BJ (cell line): Measurements from ENCODE around the gene GASK1B. TPM values are rescaled to one million over a fixed set of nuclear protein-coding genes. Genes with fewer than 3 reads are reported as not detected.

ENCODE experiments used
- CTCF ChIA-PET: fragments of 350-600 bp; formaldehyde crosslinking; extraction: SDS; loops from one replicate; lab custom pipeline; 2021; ENCODE audit warnings: antibody characterized with exemption, inconsistent platforms; lab: Yijun Ruan, JAX
- POLR2A ChIA-PET: fragments of 300-600 bp; sonication (Branson Sonifier 250); formaldehyde crosslinking; extraction: SDS; loops from one replicate; lab custom pipeline; 2021; ENCODE audit warnings: antibody characterized with exemption; lab: Charles Lee
- DNase-seq: peaks from one replicate; pipeline ENCODE4 v3.0.0-alpha.2; 2011; ENCODE audit warnings: low read depth
- H3K27me3 ChIP-seq: 2 replicates; pipeline ENCODE4 v1.6.0; 2011; ENCODE audit warnings: low read length; ENCODE audit not compliant: control insufficient read depth, insufficient read depth
- H3K36me3 ChIP-seq: 2 replicates; pipeline ENCODE4 v1.5.1; 2011; ENCODE audit warnings: low read length; ENCODE audit not compliant: control insufficient read depth, insufficient read depth
- H3K4me3 ChIP-seq: 2 replicates; pipeline ENCODE4 v1.5.1; 2011; ENCODE audit warnings: low read depth, mild to moderate bottlenecking, control low read depth, low read length
- polyA plus RNA-seq: library from polyadenylated mRNA; depleted of rRNA; stranded (reverse); fragments of >200 nt; gene quantifications from 2 replicates; pipeline ENCODE4 v1.2.3, GENCODE V29; 2011
- TF ChIP-seq, protein P1 (sequence below): IDR thresholded peaks from 2 replicates; pipeline ENCODE4 v1.5.1; 2011; ENCODE audit warnings: low read depth, mild to moderate bottlenecking, control low read depth, inconsistent platforms, low read length, moderate library complexity; ENCODE audit not compliant: insufficient read depth

Gene GASK1B
- polyA plus RNA-seq, 1 experiment, result 4.9 TPM

DNA sequence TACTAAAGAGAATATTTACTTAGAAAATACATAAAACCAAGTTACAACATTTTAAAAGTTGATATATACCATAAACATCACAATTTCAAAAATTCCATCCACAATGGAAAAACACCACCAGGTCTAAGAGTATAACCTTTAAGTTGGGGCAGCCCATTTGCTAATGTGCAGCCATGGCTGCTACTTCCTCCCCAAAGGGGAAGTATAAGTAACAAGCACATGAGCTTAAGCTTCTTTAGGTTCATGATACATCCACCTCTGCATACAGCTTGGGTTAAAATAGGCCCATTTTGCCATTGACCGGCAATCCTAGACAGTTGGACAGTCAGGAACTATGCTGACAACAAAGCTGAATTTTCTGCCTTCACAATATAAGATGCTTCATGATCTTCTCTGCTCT lies 16.6 kb upstream of the GASK1B start:
- TF ChIP-seq, protein P1, sequence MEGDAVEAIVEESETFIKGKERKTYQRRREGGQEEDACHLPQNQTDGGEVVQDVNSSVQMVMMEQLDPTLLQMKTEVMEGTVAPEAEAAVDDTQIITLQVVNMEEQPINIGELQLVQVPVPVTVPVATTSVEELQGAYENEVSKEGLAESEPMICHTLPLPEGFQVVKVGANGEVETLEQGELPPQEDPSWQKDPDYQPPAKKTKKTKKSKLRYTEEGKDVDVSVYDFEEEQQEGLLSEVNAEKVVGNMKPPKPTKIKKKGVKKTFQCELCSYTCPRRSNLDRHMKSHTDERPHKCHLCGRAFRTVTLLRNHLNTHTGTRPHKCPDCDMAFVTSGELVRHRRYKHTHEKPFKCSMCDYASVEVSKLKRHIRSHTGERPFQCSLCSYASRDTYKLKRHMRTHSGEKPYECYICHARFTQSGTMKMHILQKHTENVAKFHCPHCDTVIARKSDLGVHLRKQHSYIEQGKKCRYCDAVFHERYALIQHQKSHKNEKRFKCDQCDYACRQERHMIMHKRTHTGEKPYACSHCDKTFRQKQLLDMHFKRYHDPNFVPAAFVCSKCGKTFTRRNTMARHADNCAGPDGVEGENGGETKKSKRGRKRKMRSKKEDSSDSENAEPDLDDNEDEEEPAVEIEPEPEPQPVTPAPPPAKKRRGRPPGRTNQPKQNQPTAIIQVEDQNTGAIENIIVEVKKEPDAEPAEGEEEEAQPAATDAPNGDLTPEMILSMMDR, result no peak
- Histone ChIP-seq H3K36me3 (no peaks in the 10 kb centered on the region), H3K4me3 (no peak overlapping the region), H3K27me3 (no peaks in the 10 kb centered on the region)
- no peak for DNase-seq
- POLR2A ChIA-PET, result no interaction called here
- CTCF ChIA-PET, result interaction anchor here (0.6 to 1.0 kb wide), 2 partner anchors 66 to 257 kb away, joined by 3 read pairs; no protein-coding TSS in a partner anchor

DNA sequence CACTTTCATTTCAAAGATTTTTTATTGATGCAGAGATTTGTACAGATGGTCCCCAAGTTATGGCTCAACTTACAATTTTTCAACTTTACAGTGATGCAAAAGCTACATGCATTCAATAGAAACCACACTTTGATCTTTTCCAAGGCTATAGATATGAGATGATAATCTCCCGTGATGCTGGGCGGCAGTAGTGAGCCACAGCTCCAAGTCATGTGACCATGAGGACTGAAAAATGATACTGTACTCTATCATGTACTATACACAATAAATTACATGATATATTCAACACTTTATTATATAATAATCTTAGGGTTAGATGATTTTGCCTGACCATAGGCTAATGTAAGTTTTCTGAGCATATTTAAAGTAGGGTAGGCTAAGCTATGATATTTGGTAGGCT lies 14.0 kb upstream of the GASK1B start:
- CTCF ChIA-PET, result no interaction called here

DNA sequence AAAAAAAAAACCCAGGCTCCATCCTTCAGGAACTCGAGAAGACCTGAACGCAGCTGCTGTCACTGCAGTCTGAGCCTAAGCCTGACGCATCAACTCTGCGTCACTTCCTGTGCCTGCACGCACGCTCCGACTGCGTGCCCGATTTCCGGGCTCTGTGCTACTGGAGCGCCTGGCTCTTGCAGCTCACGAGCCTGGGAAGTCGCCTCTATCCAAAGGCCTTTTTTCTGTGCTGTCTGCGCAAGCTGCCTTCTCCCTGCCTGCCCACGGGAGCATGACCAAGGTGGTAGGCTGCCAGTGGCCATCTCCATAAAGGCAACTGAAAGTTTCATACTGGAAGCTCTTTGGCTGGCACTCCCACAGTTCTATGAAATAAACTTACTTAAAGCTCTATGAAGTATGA lies 9.9 kb upstream of the GASK1B start:
- CTCF ChIA-PET, result interaction anchor here (0.7 to 1.1 kb wide), 3 partner anchors 11 to 38 kb away, joined by 3 to 7 read pairs (median 3); no protein-coding TSS in a partner anchor
- H3K4me3 ChIP-seq, result no peak overlapping the region
- DNase-seq, result no peak

More for the DNA sequence above, 14.0 kb upstream of the GASK1B start:
- POLR2A ChIA-PET, result no interaction called here
- no peaks in the 10 kb centered on the region for H3K27me3 ChIP-seq
- DNase-seq, result no peak
- H3K4me3 ChIP-seq, result no peak overlapping the region
- no peaks in the 10 kb centered on the region for H3K36me3 ChIP-seq
- TF ChIP-seq, protein P1, result no peak

DNA sequence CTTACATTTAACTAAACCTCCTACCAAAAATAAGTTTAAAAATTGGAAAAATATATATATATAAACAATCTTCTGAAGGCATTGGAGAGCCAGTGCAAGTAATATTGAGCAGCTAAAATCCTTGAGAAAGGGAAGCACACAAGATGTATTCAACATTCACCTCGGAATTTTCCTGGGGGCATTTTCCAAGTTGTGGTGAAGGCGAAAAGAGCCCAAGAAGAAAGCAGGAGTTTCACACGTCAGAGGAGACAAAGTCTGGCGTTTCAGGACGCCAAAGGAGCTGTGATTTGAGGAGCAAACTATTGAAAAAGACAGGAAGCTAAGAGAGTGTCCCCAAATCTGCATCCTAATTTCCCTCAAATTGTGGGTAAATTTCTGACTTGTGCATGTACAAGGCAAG lies 9.1 kb upstream of the GASK1B start:
- TF ChIP-seq, protein P1, result no peak
- H3K36me3 ChIP-seq, result no peaks in the 10 kb centered on the region
- no peak for DNase-seq
- POLR2A ChIA-PET, result no interaction called here
- CTCF ChIA-PET, result interaction anchor here (0.7 to 1.5 kb wide), 3 partner anchors 12 to 39 kb away, joined by 3 to 4 read pairs (median 3); no protein-coding TSS in a partner anchor
- no peak overlapping the region for H3K4me3 ChIP-seq
- no peaks in the 10 kb centered on the region for H3K27me3 ChIP-seq

More for the DNA sequence above, 9.9 kb upstream of the GASK1B start:
- Histone ChIP-seq H3K27me3 (no peaks in the 10 kb centered on the region), H3K36me3 (no peaks in the 10 kb centered on the region)
- TF ChIP-seq, protein P1, result no peak
- POLR2A ChIA-PET, result no interaction called here

DNA sequence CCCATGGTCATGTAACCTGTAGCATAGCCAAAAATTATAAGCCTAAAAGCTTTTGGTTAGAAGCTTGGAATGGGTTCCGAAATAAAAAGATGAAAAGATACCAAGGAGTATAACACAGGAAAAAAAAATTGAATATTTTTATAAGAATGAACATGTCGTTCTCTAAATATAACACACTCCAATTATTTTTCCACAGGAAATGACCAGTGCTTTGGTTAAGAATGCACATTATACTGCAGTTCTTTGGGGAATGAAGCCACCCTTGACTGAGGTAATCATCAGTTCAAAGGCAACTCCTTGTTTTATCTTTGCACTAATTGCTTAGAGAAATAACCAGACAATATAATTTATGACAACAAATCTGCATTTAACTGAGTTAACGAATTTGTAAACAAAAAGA lies 6.6 kb upstream of the GASK1B start:
- TF ChIP-seq, protein P1, result no peak
- CTCF ChIA-PET, result interaction anchor here (0.9 to 1.2 kb wide), 3 partner anchors 9 to 15 kb away, joined by 3 to 4 read pairs (median 3); no protein-coding TSS in a partner anchor
- H3K27me3 ChIP-seq, result no peaks in the 10 kb centered on the region
- POLR2A ChIA-PET, result no interaction called here
- DNase-seq, result no peak
- H3K36me3 ChIP-seq, result no peaks in the 10 kb centered on the region
- H3K4me3 ChIP-seq, result no peak overlapping the region
